Measurements from ENCODE around the gene TNS3. TPM values are rescaled to one million over a fixed set of nuclear protein-coding genes. Genes with fewer than 3 reads are reported as not detected.
A peak's percentile ranks its signal among the peaks of the same experiment; 100 is the strongest.

The TNS3 gene
- total and polyA plus RNA-seq, 9 of the 15 experiments (the other 6 are each of a cell fraction or from before 2014, with no cell fraction given), result 0.20 TPM; not detected in 8

DNA sequence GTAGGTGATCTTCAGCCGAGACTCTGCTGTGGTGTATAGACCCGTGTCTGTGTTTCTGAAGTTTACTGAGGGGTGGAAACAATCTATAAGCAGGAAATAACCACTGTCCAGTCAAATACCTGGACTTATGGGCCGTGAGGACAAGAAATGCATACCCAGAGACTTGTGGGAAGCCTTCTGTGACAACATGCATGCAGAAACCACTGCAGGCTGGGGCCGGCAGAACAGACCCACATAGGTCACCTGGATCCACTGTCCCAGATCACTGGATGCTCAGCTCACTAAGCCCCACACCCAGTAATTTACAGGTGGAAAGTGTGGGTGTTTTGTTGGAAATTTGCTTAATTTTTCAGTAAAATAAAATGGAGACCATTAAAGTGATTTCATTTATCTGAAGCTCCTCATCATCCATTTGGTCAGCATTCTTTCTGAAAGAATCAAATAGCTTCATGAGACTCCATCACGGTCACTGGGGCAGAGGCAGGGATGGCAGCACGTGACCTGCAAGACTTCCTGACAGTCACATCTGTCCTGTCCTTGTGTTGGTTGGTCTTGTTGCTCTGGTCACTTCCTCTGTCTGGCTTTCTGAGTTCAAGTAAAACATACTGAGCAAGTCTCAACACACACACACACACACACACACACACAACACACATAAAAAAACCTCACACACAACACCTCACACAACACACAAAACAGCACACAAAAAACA lies 108.3 kb downstream of the TNS3 start:
- Histone ChIP-seq H2AFZ (ENCODE audit: low read depth, low read length) (no peak overlapping the region), H3K4me2 (ENCODE audit: insufficient read depth, low read length) (no peak overlapping the region), H3K9me1 (ENCODE audit: control insufficient read depth, insufficient read depth, low read length) (no peaks in the 10 kb centered on the region), H3K9me3 (replicated peaks; ENCODE audit: control insufficient read depth, insufficient read depth, low read depth, low read length) (no peaks in the 10 kb centered on the region), H3K4me1 (replicated peaks in 1 of 2; ENCODE audit: control insufficient read depth in 2 of 2, insufficient read depth in 2 of 2, low read length in 2 of 2) (peaks cover 6 to 14% of the 10 kb centered on the region in 2 experiments), H4K20me1 (replicated peaks; ENCODE audit: control insufficient read depth, insufficient read depth, low read length) (peaks cover 11% of the 10 kb centered on the region; the same call in 1 of the 2 replicates), H3K36me3 (ENCODE audit: control insufficient read depth, insufficient read depth, low read length) (no peaks in the 10 kb centered on the region), H3K27ac (ENCODE audit: extremely low read depth, low read depth, low read length) (no peak overlapping the region), H3K79me2 (ENCODE audit: control insufficient read depth, insufficient read depth, low read length) (no peaks in the 10 kb centered on the region), H3K9ac (ENCODE audit: insufficient read depth in 1 of 2, low read depth in 2 of 2, low read length in 2 of 2) (no peak overlapping the region), H3K4me3 (no peak overlapping the region), H3K27me3 (ENCODE audit: control insufficient read depth in 2 of 2, insufficient read depth in 2 of 2, low read length in 2 of 2) (peaks cover 0 to 31% of the 10 kb centered on the region in 2 experiments; a peak in 3 of 5 replicates)
- intact Hi-C loops (cut with micrococcal nuclease) (no loop called here), in situ Hi-C loops (cut with MboI) (no loop called here)
- no peak for DNase-seq (ENCODE audit: extremely low read depth in 1 of 4, low spot score in 3 of 4)
- no peak for ATAC-seq
- no TSS peak for BruUV-seq (replicated peaks)
- CTCF ChIA-PET (ENCODE audit: low intra/inter-chr PET ratio), result no interaction called here
- 0% methylated on average over 6 of the region's 6 CpGs for WGBS (ENCODE audit: insufficient coverage, low coverage, missing lambda C conversion rate)
- POLR2A ChIA-PET, result no interaction called here
- no peak for FAIRE-seq
- TF ChIP-seq PURB (CRISPR knock-in tag; IDR thresholded peaks at IDR 0.05; ENCODE audit: low read depth), result no peak
- TF ChIP-seq ZNF766 (CRISPR knock-in tag; conservative IDR thresholded peaks at IDR 0.05), result no peak
- TF ChIP-seq, protein P1, sequence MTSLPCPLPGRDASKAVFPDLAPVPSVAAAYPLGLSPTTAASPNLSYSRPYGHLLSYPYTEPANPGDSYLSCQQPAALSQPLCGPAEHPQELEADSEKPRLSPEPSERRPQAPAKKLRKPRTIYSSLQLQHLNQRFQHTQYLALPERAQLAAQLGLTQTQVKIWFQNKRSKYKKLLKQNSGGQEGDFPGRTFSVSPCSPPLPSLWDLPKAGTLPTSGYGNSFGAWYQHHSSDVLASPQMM (CRISPR knock-in tag; IDR thresholded peaks at IDR 0.05), result no peak
- no peak for TF ChIP-seq SRSF7 (optimal IDR thresholded peaks at IDR 0.05; ENCODE audit: low read depth, low read length)
- no peak for TF ChIP-seq NUFIP1 (IDR thresholded peaks at IDR 0.05; ENCODE audit: partially characterized antibody)
- no peak for TF ChIP-seq JUNB (CRISPR knock-in tag; conservative IDR thresholded peaks at IDR 0.05)
- TF ChIP-seq, protein P2, sequence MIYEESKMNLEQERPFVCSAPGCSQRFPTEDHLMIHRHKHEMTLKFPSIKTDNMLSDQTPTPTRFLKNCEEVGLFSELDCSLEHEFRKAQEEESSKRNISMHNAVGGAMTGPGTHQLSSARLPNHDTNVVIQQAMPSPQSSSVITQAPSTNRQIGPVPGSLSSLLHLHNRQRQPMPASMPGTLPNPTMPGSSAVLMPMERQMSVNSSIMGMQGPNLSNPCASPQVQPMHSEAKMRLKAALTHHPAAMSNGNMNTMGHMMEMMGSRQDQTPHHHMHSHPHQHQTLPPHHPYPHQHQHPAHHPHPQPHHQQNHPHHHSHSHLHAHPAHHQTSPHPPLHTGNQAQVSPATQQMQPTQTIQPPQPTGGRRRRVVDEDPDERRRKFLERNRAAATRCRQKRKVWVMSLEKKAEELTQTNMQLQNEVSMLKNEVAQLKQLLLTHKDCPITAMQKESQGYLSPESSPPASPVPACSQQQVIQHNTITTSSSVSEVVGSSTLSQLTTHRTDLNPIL (CRISPR knock-in tag; IDR thresholded peaks at IDR 0.05), result no peak
- TF ChIP-seq, protein P3, sequence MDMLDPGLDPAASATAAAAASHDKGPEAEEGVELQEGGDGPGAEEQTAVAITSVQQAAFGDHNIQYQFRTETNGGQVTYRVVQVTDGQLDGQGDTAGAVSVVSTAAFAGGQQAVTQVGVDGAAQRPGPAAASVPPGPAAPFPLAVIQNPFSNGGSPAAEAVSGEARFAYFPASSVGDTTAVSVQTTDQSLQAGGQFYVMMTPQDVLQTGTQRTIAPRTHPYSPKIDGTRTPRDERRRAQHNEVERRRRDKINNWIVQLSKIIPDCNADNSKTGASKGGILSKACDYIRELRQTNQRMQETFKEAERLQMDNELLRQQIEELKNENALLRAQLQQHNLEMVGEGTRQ (CRISPR knock-in tag; IDR thresholded peaks at IDR 0.05), result peak; percentile 80
- TF ChIP-seq SAFB (IDR thresholded peaks at IDR 0.05; ENCODE audit: borderline replicate concordance, low read depth, low read length), result no peak
- no peak for TF ChIP-seq RNF2 (IDR thresholded peaks at IDR 0.05)
- no peak for TF ChIP-seq NRF1 (conservative IDR thresholded peaks at IDR 0.05 in 1 of 2, IDR thresholded peaks at IDR 0.05 in 1 of 2)
- TF ChIP-seq, protein P4, sequence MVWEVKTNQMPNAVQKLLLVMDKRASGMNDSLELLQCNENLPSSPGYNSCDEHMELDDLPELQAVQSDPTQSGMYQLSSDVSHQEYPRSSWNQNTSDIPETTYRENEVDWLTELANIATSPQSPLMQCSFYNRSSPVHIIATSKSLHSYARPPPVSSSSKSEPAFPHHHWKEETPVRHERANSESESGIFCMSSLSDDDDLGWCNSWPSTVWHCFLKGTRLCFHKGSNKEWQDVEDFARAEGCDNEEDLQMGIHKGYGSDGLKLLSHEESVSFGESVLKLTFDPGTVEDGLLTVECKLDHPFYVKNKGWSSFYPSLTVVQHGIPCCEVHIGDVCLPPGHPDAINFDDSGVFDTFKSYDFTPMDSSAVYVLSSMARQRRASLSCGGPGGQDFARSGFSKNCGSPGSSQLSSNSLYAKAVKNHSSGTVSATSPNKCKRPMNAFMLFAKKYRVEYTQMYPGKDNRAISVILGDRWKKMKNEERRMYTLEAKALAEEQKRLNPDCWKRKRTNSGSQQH (CRISPR knock-in tag; IDR thresholded peaks at IDR 0.05), result no peak
- TF ChIP-seq, protein P5, sequence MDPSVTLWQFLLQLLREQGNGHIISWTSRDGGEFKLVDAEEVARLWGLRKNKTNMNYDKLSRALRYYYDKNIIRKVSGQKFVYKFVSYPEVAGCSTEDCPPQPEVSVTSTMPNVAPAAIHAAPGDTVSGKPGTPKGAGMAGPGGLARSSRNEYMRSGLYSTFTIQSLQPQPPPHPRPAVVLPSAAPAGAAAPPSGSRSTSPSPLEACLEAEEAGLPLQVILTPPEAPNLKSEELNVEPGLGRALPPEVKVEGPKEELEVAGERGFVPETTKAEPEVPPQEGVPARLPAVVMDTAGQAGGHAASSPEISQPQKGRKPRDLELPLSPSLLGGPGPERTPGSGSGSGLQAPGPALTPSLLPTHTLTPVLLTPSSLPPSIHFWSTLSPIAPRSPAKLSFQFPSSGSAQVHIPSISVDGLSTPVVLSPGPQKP (CRISPR knock-in tag; IDR thresholded peaks at IDR 0.05), result no peak
- no peak for TF ChIP-seq FOXA3 (CRISPR knock-in tag; conservative IDR thresholded peaks at IDR 0.05 in 1 of 2, IDR thresholded peaks at IDR 0.05 in 1 of 2)
- TF ChIP-seq POU5F1 (IDR thresholded peaks at IDR 0.05; ENCODE audit: borderline replicate concordance, low read depth, low read length, partially characterized antibody), result no peak
- TF ChIP-seq RAD51 (IDR thresholded peaks at IDR 0.05; ENCODE audit: borderline replicate concordance, low read depth), result peak; percentile 35; the same call in 1 of the 2 replicates
- no peak for TF ChIP-seq ELF4 (CRISPR knock-in tag; IDR thresholded peaks at IDR 0.05)
- TF ChIP-seq LCOR (CRISPR knock-in tag; IDR thresholded peaks at IDR 0.05), result no peak
